NCI-H2196 (cell line): ENCODE measurements around the gene RAB7B.

ENCODE experiments used
- DNase-seq: peaks from one replicate; lab custom pipeline; 2025; ENCODE audit not compliant: unreplicated experiment; lab: John Stamatoyannopoulos, UW

The RAB7B gene

GRCh38 chr1:206023695-206024094 lies 20.5 kb upstream of the RAB7B start, which contains the start of gene CTSE:
TSS of gene CTSE (minus strand) at chr1:206023895. CDS start at chr1:206023791, 104 bp downstream.
- no peak for DNase-seq

DNA sequence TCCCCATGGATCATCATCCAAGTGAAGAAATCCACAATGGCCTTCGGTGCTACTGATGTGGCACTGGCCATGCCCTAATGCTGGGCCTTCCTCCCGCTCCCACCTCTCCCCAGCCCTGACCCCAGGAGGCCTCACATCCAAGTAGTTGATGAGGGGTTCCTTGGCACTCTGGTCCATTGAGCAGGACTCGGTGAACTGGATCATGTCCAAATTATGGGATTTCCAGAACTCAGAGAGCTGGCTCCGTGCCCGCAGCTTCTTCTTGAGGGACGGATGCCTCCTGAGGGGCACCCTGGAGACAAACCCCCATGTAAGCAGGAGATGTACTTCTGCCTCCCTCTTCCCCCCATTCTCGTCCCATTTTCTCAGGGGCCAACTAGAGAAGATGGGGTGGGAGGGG lies 19.6 kb upstream of the RAB7B start:
- DNase-seq = no peak

DNA sequence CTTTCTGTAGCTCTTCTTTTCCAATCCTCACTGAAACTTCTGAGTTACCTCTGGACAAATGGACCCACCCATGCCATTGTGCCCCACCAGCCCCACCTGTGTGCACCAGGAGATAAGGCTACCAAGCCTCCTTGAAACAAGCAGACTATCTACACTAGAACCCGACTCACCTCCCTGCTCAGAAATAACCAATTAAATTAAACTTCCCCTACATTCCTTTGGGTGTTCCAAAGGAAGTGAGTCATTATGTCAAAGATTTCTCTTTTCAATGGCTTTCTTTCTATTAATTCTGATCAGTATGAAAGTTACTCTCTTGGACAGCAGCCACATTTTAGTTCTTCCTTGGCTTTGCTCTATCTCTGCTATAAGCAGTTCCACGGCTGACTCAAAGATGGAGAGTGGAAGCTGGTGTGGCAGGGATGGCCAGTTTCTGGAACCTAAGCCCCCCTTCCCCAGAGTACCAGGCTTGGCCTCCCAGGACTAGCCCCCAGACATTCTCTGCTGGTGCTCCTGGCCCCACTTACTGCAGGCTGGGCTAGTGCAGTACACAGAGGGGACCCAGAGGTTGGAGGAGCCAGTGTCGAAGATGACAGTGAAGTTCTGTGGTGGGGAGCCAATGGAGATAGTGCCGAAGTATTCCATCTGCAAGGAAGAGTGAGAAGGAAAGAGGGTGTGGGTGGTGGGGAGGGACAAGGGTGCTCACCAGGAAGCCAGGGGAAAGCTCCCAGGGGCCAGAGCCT lies 18.6 kb upstream of the RAB7B start:
- DNase-seq = no peak

- DNase-seq = no peak
Observed at GRCh38 chr1:206021008-206021625, 17.9 kb upstream of the RAB7B start.

- no peak for DNase-seq
Observed at GRCh38 chr1:206020393-206021007, 17.3 kb upstream of the RAB7B start.

DNA sequence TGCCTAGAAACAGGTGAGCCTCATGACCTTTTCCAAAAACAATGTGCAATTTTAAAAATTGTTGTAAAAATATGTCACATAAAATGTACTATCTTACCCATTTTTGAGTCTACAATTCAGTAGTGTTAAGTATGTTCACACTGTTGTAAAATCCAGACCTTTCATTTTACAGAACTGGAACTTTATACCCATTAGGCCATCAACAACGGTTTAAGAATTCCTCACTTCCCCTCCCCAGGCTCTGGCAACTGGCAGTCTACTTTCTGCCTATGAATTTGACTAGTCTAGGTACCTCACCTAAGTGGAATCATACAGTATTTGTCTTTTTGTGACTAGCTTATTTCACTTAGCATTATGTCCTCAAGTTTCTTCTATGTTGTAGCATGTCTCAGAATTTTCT lies 11.9 kb upstream of the RAB7B start:
- no peak for DNase-seq

DNA sequence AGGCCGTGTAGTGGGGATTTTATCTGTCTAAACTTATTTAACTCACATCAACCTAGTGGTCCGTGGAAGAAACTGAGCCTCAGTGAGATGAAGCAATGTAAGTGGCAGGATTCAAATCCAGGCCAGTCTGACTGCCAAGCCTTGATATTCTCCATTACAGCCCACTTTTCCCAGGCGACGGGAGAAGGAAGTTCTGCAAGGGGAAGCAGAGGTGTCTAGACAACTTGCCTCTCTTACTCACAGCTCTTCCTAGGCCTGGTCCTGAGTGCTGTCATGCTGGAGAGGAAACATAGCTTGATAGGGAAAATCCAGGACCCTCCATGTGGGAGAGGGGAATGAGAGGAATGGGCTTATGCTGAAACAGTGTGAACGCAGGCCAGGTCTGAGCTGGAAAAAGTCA lies 11.4 kb upstream of the RAB7B start:
- no peak for DNase-seq

DNA sequence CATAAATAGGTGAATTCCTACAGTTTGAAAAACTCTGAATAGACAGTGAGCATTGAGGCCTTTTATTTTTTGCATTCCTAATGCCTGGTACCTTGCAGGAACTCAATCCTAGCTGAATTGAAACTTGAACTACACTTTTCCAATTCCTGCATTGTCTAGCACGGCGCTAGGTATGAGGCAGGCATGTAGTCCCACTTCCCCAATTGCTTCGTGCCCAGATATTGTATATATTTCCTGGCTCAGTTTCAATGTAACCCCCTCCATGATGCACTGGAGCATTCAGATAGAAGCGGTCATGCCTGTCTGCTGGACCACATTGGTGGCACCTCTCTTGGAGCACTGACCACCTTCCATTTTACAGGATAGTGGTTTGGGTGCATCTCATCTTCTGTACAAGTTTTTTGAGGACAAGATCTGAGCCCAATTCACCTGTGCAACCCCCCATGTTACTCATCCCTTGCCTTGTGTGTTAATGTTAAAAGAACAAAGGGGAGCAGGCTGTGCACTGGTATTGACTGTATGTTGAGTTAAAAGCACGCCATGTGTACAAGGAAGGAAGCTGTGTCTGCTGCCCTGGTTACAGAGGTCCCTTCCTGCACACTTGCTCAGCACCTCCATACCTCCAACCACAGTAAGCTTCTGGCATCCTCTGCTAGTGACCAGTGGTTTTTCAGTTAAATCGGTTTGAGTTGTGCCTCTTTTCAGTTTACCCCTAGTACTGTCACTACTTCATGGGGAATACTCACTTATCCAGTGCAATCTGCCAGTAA lies 10.0 kb upstream of the RAB7B start:
- DNase-seq = no peak

GRCh38 chr1:206012086-206012859 lies 9.1 kb upstream of the RAB7B start:
- DNase-seq = no peak

GRCh38 chr1:206011057-206011456 lies 7.9 kb upstream of the RAB7B start:
- DNase-seq = no peak

DNA sequence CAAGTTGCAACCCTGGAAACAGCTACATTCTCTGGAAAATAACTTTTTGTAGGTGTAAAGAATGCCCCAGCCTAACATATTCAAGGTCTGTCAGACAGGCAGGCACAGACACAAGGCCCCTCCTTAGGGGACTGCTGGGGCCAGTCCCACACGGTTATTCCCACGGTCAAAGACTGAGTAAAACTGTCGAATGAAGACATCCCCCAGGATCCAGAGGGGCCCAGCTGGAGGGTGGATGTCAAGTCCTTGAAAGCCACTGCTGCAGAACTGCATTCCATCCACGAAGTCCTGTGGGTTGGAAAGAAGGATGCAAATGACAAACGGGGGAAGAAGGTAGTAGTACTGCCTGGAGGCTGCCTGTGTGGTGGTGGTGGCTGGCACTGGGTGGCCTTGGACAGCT lies 6.9 kb upstream of the RAB7B start:
- no peak for DNase-seq

GRCh38 chr1:206006946-206007345 lies 3.8 kb upstream of the RAB7B start:
- no peak for DNase-seq

DNA sequence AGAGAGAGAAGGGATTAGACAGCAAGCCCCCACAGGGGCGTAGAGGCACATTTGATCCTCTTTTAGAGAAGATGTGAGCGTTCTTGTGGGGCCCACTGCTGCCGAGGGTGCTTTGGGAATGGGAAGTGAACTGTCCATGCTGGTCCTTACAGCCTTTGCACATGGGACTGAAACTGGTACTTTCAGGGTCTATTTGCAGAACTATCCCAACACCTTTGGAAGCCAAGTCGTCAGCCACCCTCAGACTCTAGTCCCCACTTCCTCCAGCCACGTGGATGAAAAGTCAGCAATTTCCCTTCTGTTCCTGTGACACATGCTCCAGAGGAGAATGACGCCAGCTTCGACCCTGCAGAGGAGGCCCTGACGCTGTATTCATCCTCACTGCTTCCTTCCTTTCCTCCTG lies 2.6 kb upstream of the RAB7B start:
- DNase-seq = no peak

- no peak for DNase-seq
Observed at GRCh38 chr1:206005234-206005633, 2.0 kb upstream of the RAB7B start.

DNA sequence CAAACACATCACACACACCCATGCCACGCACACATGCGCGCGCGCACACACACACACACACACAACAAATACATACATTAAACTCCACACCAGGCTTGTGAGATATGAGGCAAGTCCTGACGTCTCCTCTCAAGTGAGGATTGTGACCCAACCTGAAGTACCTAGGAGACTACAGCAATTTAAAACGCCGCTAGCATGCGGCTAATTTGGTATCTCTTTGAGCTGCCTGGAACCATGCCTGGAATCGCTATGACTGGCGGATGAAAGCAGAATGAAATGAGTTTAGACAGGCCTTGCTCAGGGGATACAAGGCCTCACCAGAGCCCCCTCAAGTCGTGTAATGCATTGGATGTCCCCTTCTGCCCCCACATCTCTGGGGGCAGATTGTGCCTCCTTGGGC lies 1.6 kb upstream of the RAB7B start:
- peak; percentile 14 for DNase-seq

DNA sequence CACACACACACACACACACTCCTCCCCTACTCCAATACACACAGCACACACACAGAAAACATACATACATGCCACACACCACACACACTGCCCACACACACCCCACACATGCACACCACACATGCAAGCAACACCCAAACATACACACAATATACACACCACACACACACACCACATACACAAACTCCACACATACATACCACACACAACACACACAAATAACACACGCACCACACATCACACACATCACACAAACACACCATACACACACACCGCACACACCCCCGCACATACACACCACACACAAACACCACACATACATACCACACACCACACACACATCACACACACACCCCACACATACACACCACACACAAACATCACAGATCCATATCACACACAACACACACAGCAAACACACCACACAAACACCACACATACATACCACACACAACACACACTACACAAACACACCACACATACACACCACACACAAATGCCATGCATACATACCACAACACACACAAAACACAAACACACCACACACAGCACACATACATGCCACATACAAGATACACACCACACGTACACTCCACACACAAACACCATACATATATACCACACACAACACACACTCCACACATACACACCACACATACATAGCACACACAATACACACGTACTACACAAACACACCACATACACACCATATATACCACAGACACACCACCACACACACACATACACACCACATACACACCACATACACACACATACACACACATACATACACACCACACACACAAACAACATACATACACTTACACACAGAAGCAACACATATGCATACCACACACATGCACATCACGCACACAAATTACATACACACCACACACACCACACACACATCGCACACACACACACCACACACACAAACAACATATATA lies 932 bp upstream of the RAB7B start:
- no peak for DNase-seq

DNA sequence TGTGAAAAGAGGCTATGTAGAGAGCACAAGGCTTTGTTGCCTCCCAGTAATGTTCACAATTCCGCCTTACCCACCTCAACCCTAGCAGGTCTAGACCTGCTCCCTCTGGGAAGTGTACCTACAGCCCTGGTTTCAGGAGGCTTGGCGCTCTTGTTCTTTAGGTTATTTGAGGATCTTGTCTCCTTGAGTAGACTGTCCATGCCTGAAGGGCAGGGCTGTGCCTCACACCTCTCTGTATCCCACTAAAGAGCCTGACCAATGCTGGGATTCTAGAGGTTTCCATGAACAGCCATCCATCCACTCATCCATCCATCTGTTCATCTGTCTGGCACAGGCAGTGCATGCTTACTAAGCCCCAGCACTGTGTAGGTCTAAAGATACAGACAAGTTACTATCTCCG lies 1.0 kb downstream of the RAB7B start:
- DNase-seq = no peak

GRCh38 chr1:206001476-206001888 lies 1.7 kb downstream of the RAB7B start:
- no peak for DNase-seq

- no peak for DNase-seq
Observed at GRCh38 chr1:206000641-206001339, 2.4 kb downstream of the RAB7B start.
